Measurements from ENCODE around the gene IFT57.

Gene IFT57

GRCh38 chr3:108218811-108219210 is 3.4 kb downstream of the IFT57 start:
- no peak for DNase-seq (ENCODE audit: low read depth in 2 of 2)

- no peak for DNase-seq (ENCODE audit: low read depth in 2 of 2)
Observed at GRCh38 chr3:108215871-108216270, 6.4 kb downstream of the IFT57 start.

- DNase-seq (ENCODE audit: low read depth in 2 of 2), result no peak
Observed at GRCh38 chr3:108209579-108209978, 12.6 kb downstream of the IFT57 start.

- DNase-seq (ENCODE audit: low read depth in 2 of 2), result no peak
Observed at GRCh38 chr3:108208831-108209230, 13.4 kb downstream of the IFT57 start.

GRCh38 chr3:108202834-108203233 is 19.4 kb downstream of the IFT57 start:
- DNase-seq (ENCODE audit: low read depth in 2 of 2), result no peak

GRCh38 chr3:108202080-108202479 is 20.1 kb downstream of the IFT57 start:
- DNase-seq (ENCODE audit: low read depth in 2 of 2), result no peak

- no peak for DNase-seq (ENCODE audit: low read depth in 2 of 2)
Observed at GRCh38 chr3:108201258-108201657, 21.0 kb downstream of the IFT57 start.

GRCh38 chr3:108200578-108200977 is 21.6 kb downstream of the IFT57 start:
- no peak for DNase-seq (ENCODE audit: low read depth in 2 of 2)

GRCh38 chr3:108200024-108200423 is 22.2 kb downstream of the IFT57 start:
- DNase-seq (ENCODE audit: low read depth in 2 of 2), result no peak

- no peak for DNase-seq (ENCODE audit: low read depth in 2 of 2)
Observed at GRCh38 chr3:108191394-108191793, 30.8 kb downstream of the IFT57 start.

- DNase-seq (ENCODE audit: low read depth in 2 of 2), result no peak
Observed at GRCh38 chr3:108190346-108190745, 31.9 kb downstream of the IFT57 start.

GRCh38 chr3:108189440-108189839 is 32.8 kb downstream of the IFT57 start:
- no peak for DNase-seq (ENCODE audit: low read depth in 2 of 2)

- no peak for DNase-seq (ENCODE audit: low read depth in 2 of 2)
Observed at GRCh38 chr3:108185536-108185935, 36.7 kb downstream of the IFT57 start.

- no peak for DNase-seq (ENCODE audit: low read depth in 2 of 2)
Observed at GRCh38 chr3:108184824-108185223, 37.4 kb downstream of the IFT57 start.

GRCh38 chr3:108183971-108184370 is 38.3 kb downstream of the IFT57 start:
- DNase-seq (ENCODE audit: low read depth in 2 of 2), result no peak

GRCh38 chr3:108183181-108183580 is 39.0 kb downstream of the IFT57 start:
- DNase-seq (ENCODE audit: low read depth in 2 of 2), result no peak

- no peak for DNase-seq (ENCODE audit: low read depth in 2 of 2)
Observed at GRCh38 chr3:108182339-108182738, 39.9 kb downstream of the IFT57 start.

GRCh38 chr3:108181172-108181571 is 41.1 kb downstream of the IFT57 start:
- no peak for DNase-seq (ENCODE audit: low read depth in 2 of 2)

- DNase-seq (ENCODE audit: low read depth in 2 of 2), result peak; percentile 64 to 65
Observed at GRCh38 chr3:108180194-108180593, 42.0 kb downstream of the IFT57 start.

GRCh38 chr3:108178676-108179075 is 43.5 kb downstream of the IFT57 start:
- peak; percentile 48 to 52 for DNase-seq (ENCODE audit: low read depth in 2 of 2)

GRCh38 chr3:108177536-108177935 is 44.7 kb downstream of the IFT57 start:
- no peak for DNase-seq (ENCODE audit: low read depth in 2 of 2)

GRCh38 chr3:108175352-108175751 is 46.9 kb downstream of the IFT57 start:
- no peak for DNase-seq (ENCODE audit: low read depth in 2 of 2)

GRCh38 chr3:108171106-108171505 is 51.1 kb downstream of the IFT57 start:
- no peak for DNase-seq (ENCODE audit: low read depth in 2 of 2)

GRCh38 chr3:108164391-108164790 is 57.8 kb downstream of the IFT57 start:
- DNase-seq (ENCODE audit: low read depth in 2 of 2), result no peak

GRCh38 chr3:108159865-108160264 is 62.4 kb downstream of the IFT57 start:
- DNase-seq (ENCODE audit: low read depth in 2 of 2), result peak in 1 of 2 experiments; percentile 47

Data from fibroblast of skin of left quadriceps (primary cell).